ENCODE data around the gene PWP1.
"Not testable (repeated sequence)": the region's sequence is repeated elsewhere in the genome, so short reads cannot be mapped to it uniquely, and the experiment has no call there.

Gene PWP1

GRCh38 chr12:107684990-107685359 lies 624 bp upstream of the PWP1 start:
- no peak for DNase-seq (ENCODE audit: low read depth, low spot score)

GRCh38 chr12:107695772-107696171 lies 10.2 kb downstream of the PWP1 start:
- POLR2A ChIA-PET; H3K4me3 ChIP-seq (ENCODE audit: low read depth, low read length); DNase-seq (ENCODE audit: low read depth, low spot score): not testable (repeated sequence)
- peak; percentile 33 for TF ChIP-seq CTCF (IDR thresholded peaks at IDR 0.05; ENCODE audit: insufficient read depth, low read length, missing control alignments)
- CTCF ChIA-PET = interaction anchor here (0.6 to 3.2 kb wide), 10 partner anchors 9 to 194 kb away, joined by 3 to 17 read pairs (median 3); partner anchors contain the start of gene PWP1

More at GRCh38 chr12:107684990-107685359, 624 bp upstream of the PWP1 start:
- ChIA-PET CTCF (interaction anchor here (1.5 to 7.6 kb wide), 3 partner anchors 11 to 201 kb away, joined by 8 to 61 read pairs (median 11); no protein-coding TSS in a partner anchor), POLR2A (interaction anchor here (0.6 kb wide), 1 partner anchor 280 kb away, joined by 4 read pairs; no protein-coding TSS in a partner anchor)
- H3K4me3 ChIP-seq (ENCODE audit: low read depth, low read length) = peak overlapping the region; percentile 100
- no peak for TF ChIP-seq CTCF (IDR thresholded peaks at IDR 0.05; ENCODE audit: insufficient read depth, low read length, missing control alignments)

DNA sequence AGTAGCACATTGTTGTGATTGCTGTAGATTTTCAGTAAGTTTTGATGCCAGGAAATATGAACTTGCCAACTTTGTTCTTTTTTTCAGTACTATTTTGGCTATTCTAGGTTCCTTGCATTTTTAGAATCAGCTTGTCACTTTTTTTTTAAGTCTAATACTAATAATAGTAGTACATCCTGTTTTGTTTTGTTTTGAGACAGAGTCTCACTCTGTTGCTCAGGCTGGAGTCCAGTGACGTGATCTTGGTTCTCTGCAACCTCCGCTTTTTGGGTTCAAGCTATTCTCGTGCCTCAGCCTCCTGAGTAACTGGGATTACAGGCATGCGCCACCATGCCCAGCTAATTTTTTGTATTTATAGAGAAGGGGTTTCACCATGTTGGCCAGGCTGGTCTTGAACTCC lies 16.5 kb downstream of the PWP1 start:
- no peak for TF ChIP-seq CTCF (IDR thresholded peaks at IDR 0.05; ENCODE audit: insufficient read depth, low read length, missing control alignments)
- POLR2A ChIA-PET = no interaction called here
- CTCF ChIA-PET = interaction anchor here (0.7 to 1.3 kb wide), 2 partner anchors 26 to 47 kb away, joined by 3 read pairs; no protein-coding TSS in a partner anchor

GRCh38 chr12:107704041-107704440 lies 18.4 kb downstream of the PWP1 start:
- no peak for TF ChIP-seq CTCF (IDR thresholded peaks at IDR 0.05; ENCODE audit: insufficient read depth, low read length, missing control alignments)
- POLR2A ChIA-PET = no interaction called here
- CTCF ChIA-PET = interaction anchor here (0.7 kb wide), 1 partner anchor 11 kb away, joined by 3 read pairs; no protein-coding TSS in a partner anchor

More for the DNA sequence above, 16.5 kb downstream of the PWP1 start:
- DNase-seq (ENCODE audit: low read depth, low spot score) = no peak
- H3K4me3 ChIP-seq (ENCODE audit: low read depth, low read length) = no peak overlapping the region

GRCh38 chr12:107705522-107705921 lies 19.9 kb downstream of the PWP1 start:
- POLR2A ChIA-PET; H3K4me3 ChIP-seq (ENCODE audit: low read depth, low read length); DNase-seq (ENCODE audit: low read depth, low spot score); CTCF ChIA-PET: not testable (repeated sequence)

More at GRCh38 chr12:107704041-107704440, 18.4 kb downstream of the PWP1 start:
- no peak for DNase-seq (ENCODE audit: low read depth, low spot score)
- H3K4me3 ChIP-seq (ENCODE audit: low read depth, low read length) = no peak overlapping the region

GRCh38 chr12:107715780-107716179 lies 30.2 kb downstream of the PWP1 start:
- ChIA-PET CTCF (no interaction called here), POLR2A (no interaction called here)
- no peak for DNase-seq (ENCODE audit: low read depth, low spot score)

More at GRCh38 chr12:107715780-107716179, 30.2 kb downstream of the PWP1 start:
- TF ChIP-seq CTCF (IDR thresholded peaks at IDR 0.05; ENCODE audit: insufficient read depth, low read length, missing control alignments) = no peak
- H3K4me3 ChIP-seq (ENCODE audit: low read depth, low read length) = no peak overlapping the region

All from AG04449 (cell line).